ENCODE measurements around the gene CLDN4.

GRCh38 chr7:73831584-73831833 is 713 bp downstream of the CLDN4 start:
- TF ChIP-seq CTCF (optimal IDR thresholded peaks at IDR 0.05 in 1 of 3, IDR thresholded peaks at IDR 0.05 in 1 of 3, conservative IDR thresholded peaks at IDR 0.05 in 1 of 3; ENCODE audit: extremely low read depth in 1 of 3, insufficient read depth in 2 of 3, low read length in 3 of 3) (no peak), EZH2 (IDR thresholded peaks at IDR 0.05; ENCODE audit: low read length) (no peak)
